NK-92 treated with Interleukin-12 subunit alpha and Interleukin-12 subunit beta, amount 100 ng/mL, for 24 hours (cell line): ENCODE results near the gene ARHGAP44.

ENCODE experiments used
- DNase-seq: peaks from one replicate; lab custom pipeline; 2025; lab: John Stamatoyannopoulos, UW

The ARHGAP44 gene

GRCh38 chr17:12789481-12790248 is at the start of gene ARHGAP44:
TSS of gene ARHGAP44 (plus strand) at chr17:12789498. CDS start at chr17:12789839, 341 bp downstream.
- no peak for DNase-seq

- no peak for DNase-seq
Observed at GRCh38 chr17:12739500-12739899, 49.8 kb upstream of the ARHGAP44 start.

- DNase-seq: no peak
Observed at GRCh38 chr17:12743046-12743445, 46.3 kb upstream of the ARHGAP44 start.

GRCh38 chr17:12744298-12744697 is 45.0 kb upstream of the ARHGAP44 start:
- DNase-seq: no peak

GRCh38 chr17:12744786-12745185 is 44.5 kb upstream of the ARHGAP44 start:
- no peak for DNase-seq

- DNase-seq: no peak
Observed at GRCh38 chr17:12745486-12745885, 43.8 kb upstream of the ARHGAP44 start.

- DNase-seq: no peak
Observed at GRCh38 chr17:12756786-12757185, 32.5 kb upstream of the ARHGAP44 start.

- no peak for DNase-seq
Observed at GRCh38 chr17:12759090-12759489, 30.2 kb upstream of the ARHGAP44 start.

- DNase-seq: no peak
Observed at GRCh38 chr17:12765548-12765947, 23.8 kb upstream of the ARHGAP44 start.

- DNase-seq: no peak
Observed at GRCh38 chr17:12768255-12768654, 21.0 kb upstream of the ARHGAP44 start.

- DNase-seq: no peak
Observed at GRCh38 chr17:12769981-12770380, 19.3 kb upstream of the ARHGAP44 start.

- no peak for DNase-seq
Observed at GRCh38 chr17:12773153-12773552, 16.1 kb upstream of the ARHGAP44 start.

GRCh38 chr17:12789075-12789480 is 220 bp upstream of the ARHGAP44 start:
- DNase-seq: no peak

- DNase-seq: no peak
Observed at GRCh38 chr17:12790249-12791106, 1.2 kb downstream of the ARHGAP44 start.

- no peak for DNase-seq
Observed at GRCh38 chr17:12794919-12795532, 5.7 kb downstream of the ARHGAP44 start.

GRCh38 chr17:12800855-12801365 is 11.6 kb downstream of the ARHGAP44 start:
- no peak for DNase-seq

- DNase-seq: no peak
Observed at GRCh38 chr17:12806630-12807029, 17.3 kb downstream of the ARHGAP44 start.

- DNase-seq: no peak
Observed at GRCh38 chr17:12808723-12809122, 19.4 kb downstream of the ARHGAP44 start.

- no peak for DNase-seq
Observed at GRCh38 chr17:12812877-12813276, 23.6 kb downstream of the ARHGAP44 start.

GRCh38 chr17:12813664-12814063 is 24.4 kb downstream of the ARHGAP44 start:
- no peak for DNase-seq

GRCh38 chr17:12814718-12815117 is 25.4 kb downstream of the ARHGAP44 start:
- no peak for DNase-seq

- no peak for DNase-seq
Observed at GRCh38 chr17:12815642-12816141, 26.4 kb downstream of the ARHGAP44 start.
